GM12874 (cell line): Measurements from ENCODE around the gene SF3A2.

Source experiments
- CTCF ChIP-seq: IDR thresholded peaks from 2 replicates; pipeline ENCODE4 v1.5.1; 2011; ENCODE audit warnings: low read depth, mild to moderate bottlenecking, control low read depth, low read length, moderate library complexity; ENCODE audit not compliant: insufficient read depth

Gene SF3A2

GRCh38 chr19:2294687-2295335 lies 58.2 kb downstream of the SF3A2 start:
- no peak for TF ChIP-seq CTCF

- TF ChIP-seq CTCF, result no peak
These were observed 59.5 kb downstream of the SF3A2 start for GRCh38 chr19:2296141-2296540.
